Thyroid gland (tissue), 4 donors: ENCODE measurements around the gene HESX1. TPM values are rescaled to one million over a fixed set of nuclear protein-coding genes. Genes with fewer than 3 reads are reported as not detected.

Source experiments
- DNase-seq, 2 donors: peaks; one replicate each; pipeline ENCODE4 v3.0.0-alpha.2; 2019
- H3K27ac ChIP-seq, 3 donors: fragments of 200-600 bp; sonication (generic); 1 replicate in 2 of 3; 2 replicates in 1 of 3; pipeline ENCODE4 v1.5.1; 2016 to 2019; ENCODE audit warnings: mild to moderate bottlenecking in 1 of 3, moderate library complexity in 1 of 3
- H3K27me3 ChIP-seq: fragments of 200-600 bp; sonication (generic); one replicate; pipeline ENCODE4 v1.5.1; 2019
- H3K36me3 ChIP-seq, 2 donors: fragments of 200-600 bp; sonication (generic); one replicate each; pipeline ENCODE4 v1.5.1; 2016 to 2019
- H3K4me1 ChIP-seq, 2 donors: fragments of 200-600 bp; sonication (generic); one replicate each; pipeline ENCODE4 v1.5.1; 2017 to 2019
- H3K4me3 ChIP-seq, 3 donors: fragments of 200-600 bp; sonication (generic); replicated peaks in 1 of 3; 1 replicate in 2 of 3; 2 replicates in 1 of 3; pipeline ENCODE4 v1.5.1; 2016; ENCODE audit warnings: mild to moderate bottlenecking in 1 of 3
- H3K9me3 ChIP-seq: fragments of 200-600 bp; sonication (generic); one replicate; pipeline ENCODE4 v1.5.1; 2017
- POLR2A ChIP-seq, 2 donors: fragments of 450-650 bp; IDR thresholded peaks; one replicate each; pipeline ENCODE4 v1.6.1; 2017; ENCODE audit warnings: antibody characterized with exemption in 2 of 2, mild to moderate bottlenecking in 2 of 2, moderate library complexity in 1 of 2
- WGBS, 2 donors: methylation state at CpG; one replicate each; pipeline ENCODE4 v1.1.5; 2017; 5-methylcytosine and 5-hydroxymethylcytosine counted together
- intact Hi-C: fragments of 100-400 bp; cut with DNase I; formaldehyde crosslinking; loops from one replicate; pipeline ENCODE4 v1.15.1; 2023
- total RNA-seq, 4 donors: library from RNA; depleted of rRNA; stranded (reverse); fragments of >200 nt; gene quantifications; one replicate each; pipeline ENCODE4 v1.2.3, GENCODE V29; 2016
- TF ChIP-seq, protein P1 (sequence below), 6 experiments: fragments of 200-600 bp in 3 of 6; fragments of 450-650 bp in 3 of 6; sonication (generic) in 3 of 6; IDR thresholded peaks; one replicate each; pipeline ENCODE4 v1.5.1; 2016 to 2019; ENCODE audit warnings: antibody characterized with exemption in 6 of 6, mild to moderate bottlenecking in 2 of 6, inconsistent platforms in 1 of 6, moderate library complexity in 1 of 6

HESX1 gene
- total RNA-seq, 4 donors from 2014 or later = 0.56 to 1.6 TPM; not detected in 2

DNA sequence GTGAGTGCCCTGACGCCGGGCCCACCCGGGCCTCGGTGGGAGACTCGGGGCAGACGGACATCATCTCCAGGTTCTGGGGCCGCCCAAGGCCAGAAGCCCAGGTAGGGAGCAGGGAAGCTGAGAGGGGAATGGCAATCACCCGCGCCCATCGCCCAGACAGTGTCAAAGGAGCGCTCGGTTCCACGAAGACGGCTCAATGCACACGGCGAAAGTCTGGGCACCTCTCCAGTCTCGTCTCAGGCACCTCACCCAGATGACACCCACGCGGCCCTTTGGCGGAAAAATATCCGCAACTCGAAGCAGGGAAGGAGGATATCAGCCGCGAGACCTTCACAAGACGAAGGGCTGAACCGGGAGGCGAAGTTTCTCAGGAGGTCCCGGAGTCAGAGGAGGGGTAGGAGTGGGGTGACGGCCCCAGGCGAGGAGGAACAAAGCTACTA lies 35.5 kb downstream of the HESX1 start:
- Histone ChIP-seq H3K27me3 (no peaks in the 10 kb centered on the region), H3K9me3 (no peaks in the 10 kb centered on the region), H3K4me3 (peak overlapping the region in 2 of 3 donors; percentile 39 to 51), H3K36me3 (no peaks in the 10 kb centered on the region), H3K4me1 (peaks cover 11 to 12% of the 10 kb centered on the region in 2 donors), H3K27ac (no peak overlapping the region)
- TF ChIP-seq, protein P1, sequence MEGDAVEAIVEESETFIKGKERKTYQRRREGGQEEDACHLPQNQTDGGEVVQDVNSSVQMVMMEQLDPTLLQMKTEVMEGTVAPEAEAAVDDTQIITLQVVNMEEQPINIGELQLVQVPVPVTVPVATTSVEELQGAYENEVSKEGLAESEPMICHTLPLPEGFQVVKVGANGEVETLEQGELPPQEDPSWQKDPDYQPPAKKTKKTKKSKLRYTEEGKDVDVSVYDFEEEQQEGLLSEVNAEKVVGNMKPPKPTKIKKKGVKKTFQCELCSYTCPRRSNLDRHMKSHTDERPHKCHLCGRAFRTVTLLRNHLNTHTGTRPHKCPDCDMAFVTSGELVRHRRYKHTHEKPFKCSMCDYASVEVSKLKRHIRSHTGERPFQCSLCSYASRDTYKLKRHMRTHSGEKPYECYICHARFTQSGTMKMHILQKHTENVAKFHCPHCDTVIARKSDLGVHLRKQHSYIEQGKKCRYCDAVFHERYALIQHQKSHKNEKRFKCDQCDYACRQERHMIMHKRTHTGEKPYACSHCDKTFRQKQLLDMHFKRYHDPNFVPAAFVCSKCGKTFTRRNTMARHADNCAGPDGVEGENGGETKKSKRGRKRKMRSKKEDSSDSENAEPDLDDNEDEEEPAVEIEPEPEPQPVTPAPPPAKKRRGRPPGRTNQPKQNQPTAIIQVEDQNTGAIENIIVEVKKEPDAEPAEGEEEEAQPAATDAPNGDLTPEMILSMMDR (IDR thresholded peaks at IDR 0.05) = no peak
- no peak for TF ChIP-seq POLR2A (IDR thresholded peaks at IDR 0.05)
- WGBS, 2 donors = 4 to 13% methylated on average over 18 to 22 of the region's 30 CpGs
- DNase-seq = peak; percentile 61 to 66
- intact Hi-C loops = no loop called here

DNA sequence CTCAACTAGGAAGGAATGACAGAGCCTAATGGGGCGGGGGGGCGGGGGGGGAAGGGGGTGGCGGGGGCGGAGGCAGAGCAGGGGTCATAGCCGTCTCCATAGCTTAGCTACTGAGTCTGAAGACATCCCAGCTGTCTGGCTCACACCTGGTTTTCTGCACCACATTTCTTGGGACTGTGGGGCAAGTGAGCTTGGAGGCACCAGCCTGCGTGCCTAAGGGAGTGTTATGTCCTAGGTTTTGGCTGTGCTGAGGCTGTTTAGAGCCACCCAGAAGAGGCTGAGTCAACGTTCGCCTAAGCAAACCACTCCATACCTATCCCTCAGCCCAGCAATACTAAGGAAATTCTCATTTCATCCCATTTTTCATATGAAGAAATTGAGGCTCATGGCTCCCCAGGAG lies 36.0 kb downstream of the HESX1 start:
- no peaks in the 10 kb centered on the region for H3K27me3 ChIP-seq
- no peak for DNase-seq
- peaks cover 11 to 12% of the 10 kb centered on the region in 2 donors for H3K4me1 ChIP-seq
- WGBS, 2 donors = 56 to 67% methylated on average over 5 to 7 of the region's 8 CpGs
- no peaks in the 10 kb centered on the region for H3K36me3 ChIP-seq
- TF ChIP-seq POLR2A (IDR thresholded peaks at IDR 0.05) = no peak
- TF ChIP-seq, protein P1 (IDR thresholded peaks at IDR 0.05) = no peak
- intact Hi-C loops = no loop called here
- H3K9me3 ChIP-seq = no peaks in the 10 kb centered on the region
- H3K27ac ChIP-seq = no peak overlapping the region
- peak overlapping the region in 1 of 3 donors; percentile 51 for H3K4me3 ChIP-seq

DNA sequence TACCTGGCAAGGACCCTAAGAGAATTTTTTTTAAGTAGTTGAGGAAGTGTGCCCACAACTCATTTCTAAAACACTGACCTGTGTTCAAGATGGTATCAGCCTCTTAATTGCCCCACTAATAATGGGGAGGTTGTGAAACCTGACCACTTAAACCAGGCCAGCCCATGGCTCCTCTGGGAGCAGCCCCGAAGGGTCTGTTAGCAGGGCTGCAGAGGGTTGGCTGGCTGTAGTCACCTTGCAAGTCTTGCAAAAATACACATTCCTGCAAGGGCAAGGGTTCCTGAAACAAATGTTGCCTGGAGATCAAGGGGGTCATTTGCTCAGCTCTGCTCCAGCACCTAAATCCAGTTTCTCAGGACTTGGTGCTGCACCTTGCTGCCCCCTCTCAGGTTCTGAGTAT lies 37.9 kb downstream of the HESX1 start:
- Histone ChIP-seq H3K4me1 (peaks cover 11 to 12% of the 10 kb centered on the region in 2 donors), H3K27me3 (no peaks in the 10 kb centered on the region), H3K27ac (no peak overlapping the region), H3K4me3 (no peak overlapping the region), H3K36me3 (no peaks in the 10 kb centered on the region), H3K9me3 (no peaks in the 10 kb centered on the region)
- intact Hi-C loops = no loop called here
- no peak for TF ChIP-seq POLR2A (IDR thresholded peaks at IDR 0.05)
- TF ChIP-seq, protein P1 (IDR thresholded peaks at IDR 0.05) = no peak
- no peak for DNase-seq
- 83 to 100% methylated on average over 1 of the region's 1 CpG for WGBS, 2 donors

DNA sequence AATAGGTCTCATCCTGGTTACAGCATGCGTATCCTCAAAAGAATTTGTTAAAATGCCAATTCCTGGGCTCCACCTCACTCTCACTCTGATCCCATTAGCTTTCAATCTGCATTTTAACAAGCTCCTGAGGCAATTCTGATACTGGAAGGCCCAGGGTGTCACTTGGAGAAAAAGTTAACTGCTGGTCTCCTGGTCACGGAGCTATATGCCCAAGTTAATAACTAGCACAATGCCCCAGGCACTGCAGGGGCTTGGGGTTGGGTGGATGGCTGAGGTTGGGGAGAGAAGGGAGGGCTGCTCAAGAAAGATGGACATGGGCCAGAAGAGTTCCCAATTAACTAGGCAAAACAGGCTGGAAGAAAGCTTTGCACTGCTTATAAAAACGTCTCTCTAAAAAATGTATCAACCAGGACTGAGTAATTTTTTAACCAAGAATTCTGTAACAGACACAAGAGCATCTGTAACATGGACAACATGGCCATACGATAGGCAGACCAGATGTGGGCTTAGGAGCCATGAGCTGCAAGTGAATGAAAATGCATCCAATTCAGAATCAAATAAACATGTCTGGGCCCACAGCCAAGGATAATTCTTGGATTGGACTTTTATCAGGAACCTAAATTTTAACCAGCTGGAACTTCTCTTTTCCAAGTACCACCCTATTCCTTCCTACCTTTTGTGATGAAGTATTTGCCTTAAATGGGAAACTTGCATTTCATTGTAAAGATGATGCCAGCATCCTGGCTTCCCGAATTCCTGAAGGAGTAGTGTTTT lies 38.8 kb downstream of the HESX1 start:
- H3K27me3 ChIP-seq = no peaks in the 10 kb centered on the region
- no peaks in the 10 kb centered on the region for H3K9me3 ChIP-seq
- H3K27ac ChIP-seq = no peak overlapping the region
- TF ChIP-seq, protein P1 (IDR thresholded peaks at IDR 0.05) = no peak
- no peak for TF ChIP-seq POLR2A (IDR thresholded peaks at IDR 0.05)
- WGBS, 2 donors = 66 to 74% methylated on average over 5 of the region's 5 CpGs
- H3K36me3 ChIP-seq = no peaks in the 10 kb centered on the region
- H3K4me3 ChIP-seq = no peak overlapping the region
- DNase-seq = no peak
- H3K4me1 ChIP-seq = peaks cover 11 to 12% of the 10 kb centered on the region in 2 donors
- intact Hi-C loops = no loop called here

DNA sequence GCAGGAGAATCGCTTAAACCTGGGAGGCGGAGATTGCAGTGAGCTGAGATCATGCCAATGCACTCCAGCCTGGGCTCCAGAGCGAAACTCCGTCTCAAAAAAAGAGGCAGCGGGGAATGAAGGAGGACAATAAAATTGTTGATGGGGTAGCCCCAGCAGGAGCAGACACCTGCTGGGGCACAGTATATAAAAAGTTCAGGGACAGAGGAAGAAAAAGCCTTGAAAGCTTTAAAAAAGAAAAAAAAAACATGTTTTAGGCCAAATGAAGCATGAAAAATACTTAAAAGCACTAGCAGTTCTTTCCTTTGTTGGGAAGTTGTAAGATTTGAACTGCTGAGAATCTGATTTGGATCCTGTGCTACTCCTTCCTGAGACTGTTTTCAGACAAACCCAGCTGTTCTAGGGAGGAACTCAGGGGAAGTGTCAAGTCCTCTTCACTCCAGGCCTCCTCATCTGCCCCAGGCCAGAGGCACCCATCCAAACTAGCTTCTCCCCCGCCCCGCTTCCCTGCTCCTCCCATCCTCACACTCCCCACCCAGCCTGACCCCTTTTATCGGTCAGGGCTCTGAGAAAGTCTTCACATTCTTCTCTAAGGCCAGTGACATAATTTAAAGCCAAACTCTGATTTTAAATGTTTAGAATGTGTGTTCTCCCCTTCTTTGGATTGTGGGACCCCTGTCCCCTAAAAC lies 39.6 kb downstream of the HESX1 start:
- H3K27ac ChIP-seq = no peak overlapping the region
- TF ChIP-seq, protein P1 (IDR thresholded peaks at IDR 0.05) = no peak
- TF ChIP-seq POLR2A (IDR thresholded peaks at IDR 0.05) = no peak
- intact Hi-C loops = no loop called here
- no peaks in the 10 kb centered on the region for H3K27me3 ChIP-seq
- 85 to 86% methylated on average over 8 of the region's 8 CpGs for WGBS, 2 donors
- DNase-seq = no peak
- no peak overlapping the region for H3K4me3 ChIP-seq
- no peaks in the 10 kb centered on the region for H3K36me3 ChIP-seq
- H3K9me3 ChIP-seq = no peaks in the 10 kb centered on the region
- H3K4me1 ChIP-seq = peaks cover 11 to 12% of the 10 kb centered on the region in 2 donors
